K562 (cell line): Measurements from ENCODE around the gene ENKUR. TPM values are rescaled to one million over a fixed set of nuclear protein-coding genes. Genes with fewer than 3 reads are reported as not detected.

Source experiments
- CTCF ChIP-seq, 3 experiments: IDR thresholded peaks in 2 of 3; conservative IDR thresholded peaks in 1 of 3; 2 replicates each; pipeline ENCODE4 v1.5.1; 2011 to 2012; ENCODE audit warnings: low read length in 3 of 3, mild to moderate bottlenecking in 3 of 3, control low read depth in 2 of 3, improper control_type of control experiment in 1 of 3, inconsistent platforms in 1 of 3, low read depth in 1 of 3, mixed read lengths in 1 of 3, moderate library complexity in 1 of 3; ENCODE audit not compliant: insufficient read depth in 2 of 3
- EP300 ChIP-seq: IDR thresholded peaks from 2 replicates; pipeline ENCODE4 v1.6.1; 2012; ENCODE audit warnings: low read length, improper control_type of control experiment
- FOXO4 ChIP-seq: fragments of 450-650 bp; formaldehyde crosslinking; IDR thresholded peaks from 2 replicates; pipeline ENCODE4 v1.4.0; 2020; ENCODE audit warnings: mild to moderate bottlenecking, moderate library complexity
- HDAC1 ChIP-seq, 2 experiments: fragments of 450-650 bp; IDR thresholded peaks; 2 replicates each; pipeline ENCODE4 v1.6.1; 2016 to 2017; ENCODE audit warnings: inconsistent platforms in 1 of 2, mild to moderate bottlenecking in 1 of 2, moderate library complexity in 1 of 2
- HLTF ChIP-seq: fragments of 450-650 bp; IDR thresholded peaks from 2 replicates; pipeline ENCODE4 v1.6.1; 2016
- ID3 ChIP-seq, 2 experiments: fragments of 250-450 bp in 1 of 2; fragments of 450-650 bp in 1 of 2; sonication (Bioruptor Pico) in 1 of 2; IDR thresholded peaks; 2 replicates each; pipeline versions ENCODE4 v1.6.1 to v1.8.0; 2016 to 2021; ENCODE audit warnings: mild to moderate bottlenecking in 2 of 2, moderate library complexity in 2 of 2, missing compliant biosample characterization in 1 of 2, missing genetic modification characterization in 1 of 2
- LEF1 ChIP-seq: fragments of 450-650 bp; IDR thresholded peaks from 2 replicates; pipeline ENCODE4 v1.6.1; 2016; ENCODE audit warnings: mild to moderate bottlenecking
- POU5F1 ChIP-seq: fragments of 150-350 bp; IDR thresholded peaks from 2 replicates; pipeline ENCODE4 v1.6.1; 2014; ENCODE audit warnings: borderline replicate concordance, low read length, low read depth, mild to moderate bottlenecking; ENCODE audit not compliant: partially characterized antibody
- SIX5 ChIP-seq, 2 experiments: IDR thresholded peaks; 2 replicates each; pipeline ENCODE4 v1.6.1; 2011; ENCODE audit warnings: low read length in 2 of 2, borderline replicate concordance in 1 of 2, low read depth in 1 of 2, mild to moderate bottlenecking in 1 of 2, moderate library complexity in 1 of 2; ENCODE audit not compliant: insufficient read depth in 1 of 2
- SUPT5H ChIP-seq: fragments of 450-650 bp; IDR thresholded peaks from 2 replicates; pipeline ENCODE4 v1.6.1; 2016
- U2AF1 ChIP-seq: fragments of 200-400 bp; formaldehyde crosslinking; optimal IDR thresholded peaks from 2 replicates; pipeline ENCODE3; 2017; ENCODE audit warnings: mild to moderate bottlenecking, low read depth, low read length, moderate library complexity
- ZBTB33 ChIP-seq: sonication (generic); formaldehyde crosslinking; IDR thresholded peaks from 2 replicates; pipeline ENCODE4 v1.8.1; 2023; ENCODE audit warnings: mild to moderate bottlenecking, missing genetic modification reagents
- ZNF224 ChIP-seq: sonication (generic); formaldehyde crosslinking; IDR thresholded peaks from 2 replicates; pipeline ENCODE4 v1.8.0; 2022; ENCODE audit warnings: mild to moderate bottlenecking, missing genetic modification reagents
- ZNF57 ChIP-seq: fragments of 450-650 bp; formaldehyde crosslinking; IDR thresholded peaks from 2 replicates; pipeline ENCODE4 v1.4.0; 2020; ENCODE audit warnings: mild to moderate bottlenecking, moderate library complexity
- polyA plus RNA-seq, 8 experiments: library from polyadenylated mRNA; depleted of rRNA in 4 of 8; stranded (reverse) in 5 of 8; unstranded in 3 of 8; fragments of >200 nt; fragmentation: Nextera tagmentation in 2 of 8; fragmentation: Illumina TruSeq in 1 of 8; extraction: Ambion mirVana in 2 of 8; extraction: Trizol in 1 of 8; gene quantifications; 2 replicates each; pipeline versions ENCODE4 v1.2.1 to v1.2.3, GENCODE V29; 2011 to 2014; ENCODE audit warnings: inconsistent platforms in 1 of 8, missing spikeins in 1 of 8
- total RNA-seq, 7 experiments: library from RNA; depleted of rRNA in 6 of 7; stranded (reverse); fragments of >200 nt in 6 of 7; fragmentation: Illumina TruSeq in 2 of 7; extraction: Trizol in 2 of 7; gene quantifications; 2 replicates each; pipeline versions ENCODE4 v1.2.1 to v1.2.3, GENCODE V29; 2011 to 2021; ENCODE audit warnings: low replicate concordance in 1 of 7
- TF ChIP-seq, protein P1 (sequence below): IDR thresholded peaks from 2 replicates; pipeline ENCODE4 v1.6.1; 2012; ENCODE audit warnings: low read depth, low read length, improper control_type of control experiment, borderline replicate concordance

ENKUR gene
- total and polyA plus RNA-seq, 9 of the 15 experiments (the other 6 are each of a cell fraction or from before 2014, with no cell fraction given): 0.06 to 0.46 (median 0.20) TPM

DNA sequence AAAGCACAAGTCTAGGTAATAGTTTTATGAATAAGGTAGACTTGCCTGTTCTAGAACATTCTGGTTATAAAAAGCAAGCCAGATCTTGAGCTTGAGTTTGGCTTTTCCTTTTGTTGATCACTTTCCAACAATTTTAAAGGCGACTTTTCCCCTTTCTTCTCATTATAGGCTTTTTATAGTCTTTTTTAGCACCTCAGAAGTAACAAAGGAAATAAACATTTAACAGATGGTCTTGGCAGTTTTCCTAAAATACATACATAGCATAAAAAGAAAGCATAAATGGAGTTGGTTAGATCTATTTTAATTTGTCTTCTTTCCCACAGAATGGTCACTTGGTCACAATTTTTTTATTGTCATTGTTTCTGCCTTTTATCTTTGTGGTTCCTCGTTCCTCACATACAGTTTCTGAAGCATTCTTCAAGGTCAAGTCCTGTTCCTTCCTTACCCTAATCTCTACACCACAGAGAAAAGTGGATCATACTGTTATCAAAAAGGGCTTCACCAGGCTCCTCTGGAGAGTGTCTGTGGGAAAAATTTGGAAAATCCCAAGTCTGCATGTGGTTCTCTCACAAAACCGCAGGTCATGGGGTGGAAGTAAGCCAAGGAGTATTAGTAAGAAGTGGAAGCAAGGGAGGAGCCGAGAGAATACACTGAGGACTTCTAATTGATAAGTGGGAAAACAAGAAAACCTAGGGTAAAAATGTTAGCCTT is 31.8 kb upstream of the ENKUR start (continued):
- TF ChIP-seq ZNF224 (CRISPR knock-in tag) (no peak), U2AF1 (no peak), SUPT5H (no peak), HDAC1 (IDR thresholded peaks at IDR 0.05) (peak in 1 of 2 experiments; percentile 44; a peak in 1 of 4 replicates), SIX5 (IDR thresholded peaks at IDR 0.05; ENCODE audit: borderline replicate concordance in 1 of 2, insufficient read depth in 1 of 2, low read depth in 1 of 2, low read length in 2 of 2) (no peak), ZBTB33 (no peak), POU5F1 (no peak), CTCF (IDR thresholded peaks at IDR 0.05 in 2 of 3, conservative IDR thresholded peaks at IDR 0.05 in 1 of 3; ENCODE audit: insufficient read depth in 2 of 3, low read depth in 1 of 3, low read length in 3 of 3) (no peak), LEF1 (0 out of 2 replicates have a peak, but pooled peaks have one; percentile 34), ZNF57 (no peak), EP300 (peak; percentile 58), HLTF (no peak), ID3 (CRISPR knock-in tag; IDR thresholded peaks at IDR 0.05) (no peak), ID3 (tag; IDR thresholded peaks at IDR 0.05) (no peak), FOXO4 (no peak)
- TF ChIP-seq, protein P1, sequence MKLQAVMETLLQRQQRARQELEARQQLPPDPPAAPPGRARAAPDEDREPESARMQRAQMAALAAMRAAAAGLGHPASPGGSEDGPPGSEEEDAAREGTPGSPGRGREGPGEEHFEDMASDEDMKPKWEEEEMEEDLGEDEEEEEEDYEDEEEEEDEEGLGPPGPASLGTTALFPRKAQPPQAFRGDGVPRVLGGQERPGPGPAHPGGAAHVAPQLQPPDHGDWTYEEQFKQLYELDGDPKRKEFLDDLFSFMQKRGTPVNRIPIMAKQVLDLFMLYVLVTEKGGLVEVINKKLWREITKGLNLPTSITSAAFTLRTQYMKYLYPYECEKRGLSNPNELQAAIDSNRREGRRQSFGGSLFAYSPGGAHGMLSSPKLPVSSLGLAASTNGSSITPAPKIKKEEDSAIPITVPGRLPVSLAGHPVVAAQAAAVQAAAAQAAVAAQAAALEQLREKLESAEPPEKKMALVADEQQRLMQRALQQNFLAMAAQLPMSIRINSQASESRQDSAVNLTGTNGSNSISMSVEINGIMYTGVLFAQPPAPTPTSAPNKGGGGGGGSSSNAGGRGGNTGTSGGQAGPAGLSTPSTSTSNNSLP: peak; percentile 52; the same call in 1 of the 2 replicates
